Measurements from ENCODE around the gene ICE1.
A peak's percentile ranks its signal among the peaks of the same experiment; 100 is the strongest.

DNA sequence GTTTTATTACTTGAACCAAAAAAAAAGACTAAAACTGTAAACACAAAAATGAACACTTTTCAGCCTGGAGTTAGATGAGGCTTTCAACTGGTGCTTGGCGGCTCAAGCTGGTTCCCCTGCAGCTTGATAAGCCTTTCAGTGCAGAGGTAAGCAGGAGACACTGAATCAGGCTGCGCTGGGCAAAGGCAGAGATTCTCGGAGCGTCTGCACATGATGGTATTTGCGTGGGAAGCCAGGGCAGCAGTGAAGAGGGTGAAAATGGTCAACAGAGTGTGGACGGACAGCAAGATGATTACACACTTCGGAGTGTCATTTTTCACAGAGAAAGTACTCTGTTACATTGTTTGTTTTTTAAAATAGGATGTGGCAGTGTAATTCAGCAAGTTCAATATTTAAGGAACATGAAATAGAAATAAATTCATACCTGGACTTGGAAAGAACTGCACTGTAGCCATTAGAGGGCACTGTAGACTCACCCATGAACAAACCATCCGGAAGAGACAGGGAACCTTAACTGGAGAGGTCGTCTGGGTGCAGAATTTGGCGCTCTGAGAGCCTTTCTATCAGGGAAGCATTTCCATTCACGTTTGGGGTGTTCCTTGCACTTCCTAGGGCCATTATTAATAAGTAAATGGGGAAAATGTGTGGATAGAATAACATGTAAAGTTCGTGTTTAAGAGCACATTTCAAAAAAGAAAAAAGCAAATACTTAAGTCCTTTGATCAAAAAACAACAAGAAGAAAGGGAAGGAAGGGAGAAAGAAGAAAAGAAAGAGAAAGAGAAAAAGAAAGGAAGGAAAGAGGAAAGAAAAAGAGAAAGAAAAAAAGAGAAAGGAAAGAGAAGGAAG is 69.8 kb downstream of the ICE1 start:
- TF ChIP-seq, protein P1, sequence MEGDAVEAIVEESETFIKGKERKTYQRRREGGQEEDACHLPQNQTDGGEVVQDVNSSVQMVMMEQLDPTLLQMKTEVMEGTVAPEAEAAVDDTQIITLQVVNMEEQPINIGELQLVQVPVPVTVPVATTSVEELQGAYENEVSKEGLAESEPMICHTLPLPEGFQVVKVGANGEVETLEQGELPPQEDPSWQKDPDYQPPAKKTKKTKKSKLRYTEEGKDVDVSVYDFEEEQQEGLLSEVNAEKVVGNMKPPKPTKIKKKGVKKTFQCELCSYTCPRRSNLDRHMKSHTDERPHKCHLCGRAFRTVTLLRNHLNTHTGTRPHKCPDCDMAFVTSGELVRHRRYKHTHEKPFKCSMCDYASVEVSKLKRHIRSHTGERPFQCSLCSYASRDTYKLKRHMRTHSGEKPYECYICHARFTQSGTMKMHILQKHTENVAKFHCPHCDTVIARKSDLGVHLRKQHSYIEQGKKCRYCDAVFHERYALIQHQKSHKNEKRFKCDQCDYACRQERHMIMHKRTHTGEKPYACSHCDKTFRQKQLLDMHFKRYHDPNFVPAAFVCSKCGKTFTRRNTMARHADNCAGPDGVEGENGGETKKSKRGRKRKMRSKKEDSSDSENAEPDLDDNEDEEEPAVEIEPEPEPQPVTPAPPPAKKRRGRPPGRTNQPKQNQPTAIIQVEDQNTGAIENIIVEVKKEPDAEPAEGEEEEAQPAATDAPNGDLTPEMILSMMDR (IDR thresholded peaks at IDR 0.05) = peak in 2 of 3 donors; percentile 42 to 50
- TF ChIP-seq POLR2A (IDR thresholded peaks at IDR 0.05) = no peak
